GM19035 (cell line): ENCODE data around the gene USP20.

Experiments
- ATAC-seq: cut with Tn5 transposase; IDR thresholded peaks from one replicate; pipeline ENCODE4 v1.9.1; 2021; ENCODE audit not compliant: unreplicated experiment

Gene USP20

GRCh38 chr9:129853614-129854013 lies 18.4 kb downstream of the USP20 start:
- no peak for ATAC-seq

- ATAC-seq: no peak
Observed at GRCh38 chr9:129854588-129855110, 19.4 kb downstream of the USP20 start.

- no peak for ATAC-seq
Observed at GRCh38 chr9:129857207-129857606, 21.9 kb downstream of the USP20 start.

- ATAC-seq: no peak
Observed at GRCh38 chr9:129858167-129858962, 23.1 kb downstream of the USP20 start.

- no peak for ATAC-seq
Observed at GRCh38 chr9:129860653-129861446, 25.6 kb downstream of the USP20 start.

GRCh38 chr9:129861447-129861827 lies 26.2 kb downstream of the USP20 start:
- no peak for ATAC-seq

GRCh38 chr9:129863059-129863690 lies 27.9 kb downstream of the USP20 start:
- ATAC-seq: no peak

GRCh38 chr9:129864991-129865647 lies 29.9 kb downstream of the USP20 start:
- ATAC-seq: no peak

- ATAC-seq: no peak
Observed at GRCh38 chr9:129865668-129866320, 30.5 kb downstream of the USP20 start.

- ATAC-seq: no peak
Observed at GRCh38 chr9:129866394-129867135, 31.3 kb downstream of the USP20 start.

GRCh38 chr9:129867136-129868022 lies 32.1 kb downstream of the USP20 start:
- no peak for ATAC-seq

GRCh38 chr9:129868023-129868871 lies 33.0 kb downstream of the USP20 start:
- no peak for ATAC-seq

- no peak for ATAC-seq
Observed at GRCh38 chr9:129868872-129869486, 33.7 kb downstream of the USP20 start.

GRCh38 chr9:129869585-129870501 lies 34.6 kb downstream of the USP20 start:
- ATAC-seq: no peak

- no peak for ATAC-seq
Observed at GRCh38 chr9:129871046-129871445, 35.8 kb downstream of the USP20 start.

- ATAC-seq: no peak
Observed at GRCh38 chr9:129873563-129874190, 38.4 kb downstream of the USP20 start.
